ENCODE results near the gene ISOC1. TPM values are rescaled to one million over a fixed set of nuclear protein-coding genes. Genes with fewer than 3 reads are reported as not detected.

The ISOC1 gene
- total and polyA plus RNA-seq, 2 of the 13 experiments (the other 11 are each of a cell fraction or from before 2014, with no cell fraction given): 25.7 to 51.3 TPM

- no peak overlapping the region for H2AFZ ChIP-seq (ENCODE audit: low read length)
- no peaks in the 10 kb centered on the region for H3K9me3 ChIP-seq (ENCODE audit: low read length)
- H3K27me3 ChIP-seq (ENCODE audit: control insufficient read depth in 1 of 2, insufficient read depth in 2 of 2, low read length in 2 of 2): no peaks in the 10 kb centered on the region; a peak in 1 of 5 replicates
- no TSS peak for BruUV-seq (replicated peaks)
- no peak overlapping the region for H3K4me2 ChIP-seq (ENCODE audit: low read depth, low read length)
- ChIA-PET CTCF (ENCODE audit: low intra/inter-chr PET ratio, low total read pairs) (no interaction called here), POLR2A (interaction anchor here (1.1 kb wide), 1 partner anchor 9 kb away, joined by 3 read pairs; the partner anchor contains the start of gene ISOC1)
- in situ Hi-C loops (cut with HindIII; ENCODE audit: extremely low pct_ligation_motif_present, low pct_unique_long_range_greater_than_20kb) (loop anchor here (25.0 kb wide), 1 partner anchor 891 kb away; no protein-coding TSS in a partner anchor), intact Hi-C loops (cut with micrococcal nuclease; ENCODE audit: unreplicated experiment) (no loop called here)
- no peak for DNase-seq (ENCODE audit: low spot score)
- H3K4me1 ChIP-seq (ENCODE audit: insufficient read depth, low read length): peaks cover 9% of the 10 kb centered on the region
- H3K27ac ChIP-seq (ENCODE audit: extremely low read length, insufficient read depth, low read length): no peak overlapping the region
- no peak overlapping the region for H3K9ac ChIP-seq (ENCODE audit: insufficient read depth, low read depth, low read length)
- TF ChIP-seq MIXL1 (CRISPR knock-in tag; IDR thresholded peaks at IDR 0.05): no peak
- no peak for TF ChIP-seq PAX8 (CRISPR knock-in tag; IDR thresholded peaks at IDR 0.05; ENCODE audit: borderline replicate concordance)
- TF ChIP-seq ZNF24 (IDR thresholded peaks at IDR 0.05): no peak
- TF ChIP-seq ZNF780A (CRISPR knock-in tag; IDR thresholded peaks at IDR 0.05): no peak
- TF ChIP-seq HOMEZ (CRISPR knock-in tag; IDR thresholded peaks at IDR 0.05; ENCODE audit: low read depth): no peak
- no peak for TF ChIP-seq ZNF639 (CRISPR knock-in tag; conservative IDR thresholded peaks at IDR 0.05)
- no peak for TF ChIP-seq ATF6 (CRISPR knock-in tag; conservative IDR thresholded peaks at IDR 0.05)
- no peak for TF ChIP-seq TP53 (CRISPR knock-in tag; conservative IDR thresholded peaks at IDR 0.05)
- H4K20me1 ChIP-seq (ENCODE audit: insufficient read depth, low read length): no peaks in the 10 kb centered on the region
- peaks cover 2 to 20% of the 10 kb centered on the region in 2 experiments; a peak in 4 of 5 replicates for H3K36me3 ChIP-seq (replicated peaks in 1 of 2; ENCODE audit: control insufficient read depth in 1 of 2, insufficient read depth in 2 of 2, low read length in 2 of 2)
- H3K79me2 ChIP-seq (ENCODE audit: insufficient read depth, low read length): peaks cover 41% of the 10 kb centered on the region
- ATAC-seq: no peak
- no peak overlapping the region for H3K4me3 ChIP-seq (replicated peaks in 1 of 3; ENCODE audit: insufficient read depth in 1 of 3, low read depth in 2 of 3, low read length in 3 of 3)
- FAIRE-seq: no peak
These were observed 8.8 kb downstream of the ISOC1 start for GRCh38 chr5:129103397-129103796.
